Head of caudate nucleus (tissue), 42 donors: ENCODE results near the gene R3HDM2.
"Not testable (repeated sequence)": the region's sequence is repeated elsewhere in the genome, so short reads cannot be mapped to it uniquely, and the experiment has no call there.

ENCODE experiments used
- DNase-seq, 42 donors: peaks; one replicate each; pipeline versions ENCODE4 v3.0.0 to v3.0.0-alpha.2; 2020 to 2021; ENCODE audit warnings: mixed read lengths in 7 of 42
- intact Hi-C: fragments of 100-400 bp; cut with DNase I; formaldehyde crosslinking; loops from one replicate; pipeline ENCODE4 v1.15.0; 2022

The R3HDM2 gene

DNA sequence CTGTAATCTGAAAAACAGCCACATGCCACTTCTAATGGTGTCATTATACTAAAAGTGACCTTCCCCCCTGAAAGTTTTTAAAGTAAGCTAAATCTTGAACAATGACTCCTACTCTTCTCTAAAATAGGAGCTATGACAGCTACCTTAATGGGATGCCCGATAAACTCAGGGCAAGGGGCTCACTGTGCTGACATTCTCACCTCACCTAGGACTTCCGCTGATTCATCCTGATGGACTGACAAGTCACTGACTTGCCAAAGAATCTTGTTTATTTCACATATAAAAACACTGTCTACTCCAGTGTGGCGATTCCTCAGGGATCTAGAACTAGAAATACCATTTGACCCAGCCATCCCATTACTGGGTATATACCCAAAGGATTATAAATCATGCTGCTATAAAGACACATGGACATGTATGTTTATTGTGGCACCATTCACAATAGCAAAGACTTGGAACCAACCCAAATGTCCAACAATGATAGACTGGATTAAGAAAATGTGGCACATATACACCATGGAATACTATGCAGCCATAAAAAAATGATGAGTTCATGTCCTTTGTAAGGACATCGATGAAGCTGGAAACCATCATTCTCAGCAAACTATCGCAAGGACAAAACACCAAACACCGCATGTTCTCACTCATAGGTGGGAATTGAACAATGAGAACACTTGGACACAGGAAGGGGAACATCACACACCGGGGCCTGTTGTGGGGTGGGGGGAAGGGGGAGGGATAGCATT is 31.0 kb downstream of the R3HDM2 start:
- intact Hi-C loops = not testable (repeated sequence)

DNA sequence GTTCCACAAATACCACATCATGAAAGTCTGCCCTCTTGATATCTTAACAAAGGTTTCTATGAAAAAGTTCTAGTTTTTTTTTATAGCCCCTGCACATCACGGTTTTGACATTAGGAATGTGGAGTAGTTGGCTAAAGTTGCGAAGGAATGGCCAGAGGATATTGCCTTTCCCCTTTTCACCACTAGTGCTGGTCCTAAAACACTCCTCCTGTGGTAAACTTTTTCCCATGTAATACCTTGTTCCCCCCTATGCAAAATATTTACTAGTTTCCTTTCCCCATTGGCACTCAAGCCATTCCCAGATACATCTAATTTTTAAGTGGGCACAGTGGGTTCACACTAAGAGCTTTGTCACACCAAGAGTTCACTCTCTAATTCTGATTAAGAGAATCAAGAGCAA is 33.4 kb downstream of the R3HDM2 start:
- intact Hi-C loops = no loop called here
- DNase-seq = no peak

More for the DNA sequence above, 31.0 kb downstream of the R3HDM2 start:
- not testable (repeated sequence) for DNase-seq

DNA sequence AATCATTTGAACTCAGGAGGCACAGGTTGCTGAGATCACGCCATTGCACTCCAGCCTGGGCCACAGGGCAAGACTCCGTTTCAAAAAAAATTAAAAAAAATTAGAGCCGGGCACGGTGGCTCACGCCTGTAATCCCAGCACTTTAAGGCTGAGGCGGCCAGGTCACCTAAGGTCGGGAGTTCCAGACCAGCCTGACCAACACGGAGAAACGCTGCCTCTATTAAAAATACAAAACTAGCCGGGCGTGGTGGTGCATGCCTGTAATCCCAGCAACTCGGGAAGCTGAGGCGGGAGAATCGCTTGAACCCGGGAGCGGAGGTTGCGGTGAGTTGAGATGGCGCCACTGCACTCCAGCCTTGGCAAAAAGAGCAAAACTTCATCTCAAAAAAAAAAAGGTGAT is 35.7 kb downstream of the R3HDM2 start:
- intact Hi-C loops = no loop called here
- DNase-seq = no peak

DNA sequence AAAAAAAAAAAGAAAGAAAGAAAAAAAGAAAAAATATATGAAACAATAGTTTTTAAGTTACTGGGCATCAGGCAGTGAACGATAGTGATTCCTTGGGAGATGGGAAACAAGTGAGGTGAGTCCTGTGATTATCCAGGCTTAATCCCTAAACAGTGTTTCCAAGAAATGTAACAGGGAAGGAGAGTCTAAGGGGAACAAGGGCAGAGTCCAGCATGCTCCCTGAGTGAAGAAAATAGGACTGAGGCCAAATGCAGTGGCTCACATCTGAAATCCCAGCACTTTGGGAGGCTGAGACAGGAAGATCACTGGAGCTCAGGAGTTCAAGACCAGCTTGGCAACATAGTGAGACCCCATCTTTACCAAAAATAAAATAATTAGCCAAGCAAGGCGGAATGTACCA is 40.7 kb downstream of the R3HDM2 start:
- intact Hi-C loops = no loop called here
- no peak for DNase-seq

DNA sequence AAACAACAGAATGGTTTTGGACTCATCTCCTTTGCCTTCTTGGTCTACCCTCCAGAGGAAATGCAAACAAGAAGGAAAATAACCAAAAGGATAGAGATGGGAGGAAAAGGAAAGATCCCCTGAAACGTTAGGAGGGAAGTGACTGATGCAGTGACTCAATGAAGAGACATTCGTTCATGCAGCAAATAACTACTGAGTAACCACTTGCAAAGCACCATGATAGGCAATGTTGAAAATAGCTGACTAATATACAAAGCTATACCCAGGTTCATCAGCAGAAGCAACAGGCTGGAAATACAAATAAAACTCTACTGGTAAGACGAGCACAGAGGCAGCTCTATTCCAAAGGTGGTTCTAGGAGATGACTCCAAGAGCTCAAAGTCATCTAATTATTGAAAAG is 41.8 kb downstream of the R3HDM2 start:
- intact Hi-C loops = no loop called here

GRCh38 chr12:57388425-57388824 is 42.4 kb downstream of the R3HDM2 start:
- DNase-seq = no peak
- intact Hi-C loops = no loop called here

More for the DNA sequence above, 41.8 kb downstream of the R3HDM2 start:
- DNase-seq = no peak

GRCh38 chr12:57386187-57386720 is 44.6 kb downstream of the R3HDM2 start:
- intact Hi-C loops = no loop called here
- no peak for DNase-seq

- DNase-seq = no peak
- intact Hi-C loops = no loop called here
Observed at GRCh38 chr12:57385586-57385985, 45.3 kb downstream of the R3HDM2 start.

DNA sequence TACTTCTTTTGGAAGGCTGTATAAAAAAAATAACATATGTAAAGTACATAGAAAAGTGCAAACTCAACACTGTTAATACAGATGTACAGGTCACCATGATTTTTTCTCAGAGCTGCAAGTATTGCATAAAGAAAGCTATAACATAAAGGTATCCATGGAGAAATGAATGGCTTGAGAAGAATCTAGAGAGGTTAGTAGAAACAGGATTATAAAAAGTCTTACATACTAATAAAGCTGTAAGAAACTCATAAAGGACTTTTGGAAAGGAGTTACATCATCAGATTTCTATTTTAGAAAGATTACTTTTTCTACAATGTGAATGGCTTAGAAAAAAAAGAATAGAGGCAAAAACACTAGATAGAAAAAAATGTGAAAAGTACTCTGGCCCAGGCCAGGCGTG is 46.4 kb downstream of the R3HDM2 start:
- DNase-seq = no peak
- intact Hi-C loops = no loop called here

DNA sequence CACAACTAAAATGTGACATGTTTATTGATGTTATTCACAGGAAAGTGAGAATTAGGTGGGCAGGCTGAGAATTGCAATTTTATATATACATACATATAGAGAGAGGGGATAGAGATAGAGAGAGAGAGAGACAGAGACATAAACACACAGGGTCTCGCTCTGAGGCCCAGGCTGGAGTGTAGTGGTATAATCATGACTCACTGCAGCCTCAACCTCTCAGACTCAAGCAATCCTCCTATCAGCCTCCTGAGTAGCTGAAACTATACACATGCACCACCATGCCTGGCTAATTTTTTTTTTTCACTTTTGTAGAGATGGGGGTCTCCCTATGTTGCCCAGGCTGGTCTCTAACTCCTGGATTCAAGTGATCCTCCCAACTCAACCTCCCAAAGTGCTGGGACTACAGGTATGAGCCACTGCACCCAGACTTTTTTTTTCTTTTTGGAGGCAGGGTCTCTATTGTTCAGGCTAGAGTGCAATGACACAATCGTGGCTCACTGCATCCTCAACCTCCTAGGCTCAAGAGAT is 49.1 kb downstream of the R3HDM2 start:
- DNase-seq = no peak
- intact Hi-C loops = no loop called here

DNA sequence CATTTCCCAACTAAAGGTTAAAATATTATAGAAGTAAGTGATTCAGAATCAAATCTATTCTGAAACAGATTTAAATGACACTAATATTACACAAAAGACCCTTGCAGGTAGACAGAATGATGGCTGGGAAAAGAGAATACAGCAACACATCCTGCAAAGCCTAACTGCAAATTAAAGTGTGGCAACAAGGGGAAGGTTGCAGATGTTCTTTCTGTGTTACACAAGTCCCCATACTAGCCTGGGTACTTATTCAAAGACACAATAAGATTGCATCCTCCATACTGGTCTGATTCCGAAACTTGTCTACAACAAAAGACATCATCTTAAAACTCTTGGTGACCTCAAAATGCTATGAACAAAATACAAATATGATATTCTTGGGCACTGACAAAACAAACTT is 50.5 kb downstream of the R3HDM2 start:
- intact Hi-C loops = no loop called here

GRCh38 chr12:57377103-57377840 is 53.6 kb downstream of the R3HDM2 start:
- intact Hi-C loops = no loop called here
- DNase-seq = no peak

More for the DNA sequence above, 50.5 kb downstream of the R3HDM2 start:
- DNase-seq = no peak

- DNase-seq = peak in 16 of 42 donors; percentile 6 to 47 (median 18)
- intact Hi-C loops = no loop called here
Observed at GRCh38 chr12:57372233-57372632, 58.6 kb downstream of the R3HDM2 start.

DNA sequence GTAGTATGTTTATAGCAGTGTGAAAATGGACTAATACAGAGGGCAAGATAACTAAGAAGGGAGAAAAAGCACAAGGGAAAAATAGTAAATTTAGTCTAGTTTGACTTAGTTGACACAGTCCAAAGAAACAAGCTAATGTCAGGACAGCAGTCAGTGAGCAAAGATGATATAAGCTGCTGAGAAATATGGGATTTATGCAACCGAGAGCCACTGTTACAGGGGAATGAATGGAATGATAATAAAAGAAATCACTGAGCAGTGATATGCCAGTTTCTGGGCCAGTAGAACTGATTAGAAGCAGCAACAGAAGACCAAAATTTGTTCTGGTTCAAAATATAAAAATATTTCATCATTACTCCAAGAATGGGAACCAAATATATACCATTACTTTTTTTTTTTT is 60.1 kb downstream of the R3HDM2 start:
- intact Hi-C loops = no loop called here
- DNase-seq = no peak

DNA sequence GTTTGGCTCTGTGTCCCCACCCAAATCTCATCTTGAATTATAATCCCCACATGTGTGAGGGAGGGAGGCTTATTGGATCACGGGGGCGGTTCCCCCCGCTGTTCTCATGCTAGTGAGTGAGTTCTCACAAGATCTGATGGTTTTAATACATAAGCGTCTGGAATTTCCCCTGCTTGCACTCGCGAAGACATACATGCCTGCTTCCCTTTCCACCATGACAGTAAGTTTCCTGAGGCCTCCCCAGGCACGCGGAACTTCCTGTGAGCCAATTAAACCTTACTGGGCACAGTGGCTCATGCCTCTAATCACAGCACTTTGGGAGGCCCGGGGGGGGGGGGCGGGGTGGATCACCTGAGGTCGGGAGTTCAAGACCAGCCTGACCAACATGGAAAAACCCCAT is 60.8 kb downstream of the R3HDM2 start:
- no peak for DNase-seq
- intact Hi-C loops = no loop called here

DNA sequence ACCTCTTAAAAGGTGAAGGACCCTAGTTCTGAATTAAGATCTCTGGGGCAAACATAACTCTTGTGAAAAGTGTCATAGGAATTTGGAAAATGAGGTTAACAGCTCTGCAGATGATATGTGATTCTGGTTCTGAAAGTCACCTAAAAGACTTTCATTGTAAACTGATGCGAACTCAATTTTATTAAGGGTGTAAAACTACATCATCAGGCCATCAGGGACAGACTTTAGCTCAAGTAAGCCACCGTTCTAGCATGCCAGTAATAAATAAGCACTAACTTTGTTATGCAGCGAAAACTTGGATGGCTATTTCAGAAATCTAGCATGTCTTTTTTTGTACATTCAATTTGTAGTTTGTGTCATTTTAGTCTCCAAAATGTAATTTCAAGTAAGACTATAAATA is 61.6 kb downstream of the R3HDM2 start:
- intact Hi-C loops = no loop called here
- no peak for DNase-seq

DNA sequence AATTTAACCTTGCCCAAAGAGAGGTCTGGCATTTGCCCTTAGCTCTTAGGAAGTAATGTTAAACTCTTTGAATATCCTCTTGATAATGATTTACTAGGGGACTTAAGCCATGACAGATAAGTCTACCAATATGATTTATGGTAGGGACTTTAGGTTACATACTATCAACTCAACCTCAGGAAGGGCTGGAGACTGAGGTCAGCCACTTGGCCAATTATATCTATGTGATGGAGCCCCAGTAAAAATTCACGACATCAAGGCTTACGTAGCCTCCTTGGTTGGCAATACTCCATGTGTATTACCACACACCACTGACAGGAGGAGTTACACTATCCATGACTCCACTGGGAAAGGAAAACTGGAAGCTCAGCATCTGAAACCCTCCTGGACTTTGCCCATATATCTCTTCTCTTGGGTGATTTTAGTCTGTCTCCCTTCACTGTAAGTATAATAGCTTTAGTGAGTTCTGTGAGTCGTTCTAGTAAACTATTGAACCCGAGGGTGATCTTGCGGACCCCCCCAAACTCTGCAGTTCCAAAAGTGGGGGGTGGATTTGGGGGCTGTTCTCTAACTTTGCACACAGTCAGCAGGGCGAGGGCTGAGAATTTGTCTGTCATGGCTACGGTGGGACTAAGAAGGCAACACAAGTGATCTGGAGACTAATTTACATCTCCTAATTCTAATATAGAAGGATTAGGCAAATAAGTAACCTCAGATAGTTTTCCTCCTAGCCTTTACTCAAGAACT is 62.3 kb downstream of the R3HDM2 start:
- DNase-seq = no peak
- intact Hi-C loops = no loop called here

DNA sequence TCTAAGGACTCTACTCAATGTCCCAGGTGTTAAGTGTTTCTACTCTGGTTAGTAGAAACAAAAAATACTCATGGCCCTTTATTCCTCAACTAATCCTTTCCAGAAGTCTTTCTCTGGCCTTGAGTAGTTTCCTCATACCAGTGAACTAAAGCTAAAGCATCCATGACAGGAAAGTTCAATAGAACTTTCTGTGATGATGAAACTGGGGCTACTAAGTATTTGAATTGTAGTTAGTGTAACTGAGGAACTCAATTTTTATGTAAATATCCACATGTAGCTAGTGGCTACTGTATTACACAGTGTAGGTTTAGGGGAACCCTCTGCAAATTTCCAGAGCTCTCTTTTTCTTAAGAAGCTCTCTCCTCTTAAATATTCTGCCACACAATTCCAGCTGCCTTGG is 63.7 kb downstream of the R3HDM2 start:
- no peak for DNase-seq
- intact Hi-C loops = no loop called here

GRCh38 chr12:57366315-57366714 is 64.5 kb downstream of the R3HDM2 start:
- intact Hi-C loops = no loop called here
- DNase-seq = no peak

- intact Hi-C loops = not testable (repeated sequence)
Observed at GRCh38 chr12:57364156-57364555, 66.7 kb downstream of the R3HDM2 start.

More at GRCh38 chr12:57364156-57364555, 66.7 kb downstream of the R3HDM2 start:
- DNase-seq = not testable (repeated sequence)
